Spinal cord (tissue), 10 donors: Measurements from ENCODE around the gene PCA3. TPM values are rescaled to one million over a fixed set of nuclear protein-coding genes. Genes with fewer than 3 reads are reported as not detected.

Experiments used
- DNase-seq, 6 donors: peaks; one replicate each; pipeline versions ENCODE4 v3.0.0 to v3.0.0-alpha.2; 2013 to 2015; ENCODE audit warnings: low spot score in 6 of 6, low read depth in 4 of 6
- H3K27ac ChIP-seq: one replicate; pipeline ENCODE4 v1.5.1; 2013; ENCODE audit warnings: low read depth, low read length, control low read depth
- H3K27me3 ChIP-seq: one replicate; pipeline ENCODE4 v1.6.1; 2013; ENCODE audit warnings: low read length; ENCODE audit not compliant: control insufficient read depth, insufficient read depth
- H3K36me3 ChIP-seq: one replicate; pipeline ENCODE4 v1.6.1; 2013; ENCODE audit warnings: low read length; ENCODE audit not compliant: control insufficient read depth, insufficient read depth
- H3K4me1 ChIP-seq: one replicate; pipeline ENCODE4 v1.6.1; 2013; ENCODE audit warnings: low read length; ENCODE audit not compliant: control insufficient read depth, insufficient read depth
- H3K4me3 ChIP-seq: one replicate; pipeline ENCODE4 v1.5.1; 2013; ENCODE audit warnings: low read depth, low read length, control low read depth
- H3K9me3 ChIP-seq: one replicate; pipeline ENCODE4 v1.6.1; 2013; ENCODE audit warnings: low read length; ENCODE audit not compliant: control insufficient read depth, insufficient read depth
- WGBS: methylation state at CpG from one replicate; pipeline ENCODE4 v1.1.5; 2013; ENCODE audit warnings: missing lambda C conversion rate; ENCODE audit not compliant: insufficient coverage; 5-methylcytosine and 5-hydroxymethylcytosine counted together
- polyA plus RNA-seq, 2 donors: library from polyadenylated mRNA; unstranded; fragments of 120-200 nt; gene quantifications; one replicate each; pipeline ENCODE4 v1.2.1, GENCODE V29; 2013; ENCODE audit not compliant: insufficient read length in 2 of 2
- small RNA-seq: library from RNA; depleted of rRNA; stranded (forward); fragments of <200 nt; gene quantifications from one replicate; pipeline ENCODE3, GENCODE V24; 2014; ENCODE audit warnings: low replicate concordance
- total RNA-seq, 2 donors: library from RNA; depleted of rRNA in 1 of 2; stranded (reverse); fragments of 120-200 nt in 1 of 2; fragments of >200 nt in 1 of 2; gene quantifications; one replicate each; pipeline versions ENCODE4 v1.2.3 to v1.2.4, GENCODE V29; 2013 to 2014
- donor health status: healthy.

Gene PCA3
- total and polyA plus RNA-seq, 4 donors, result 0.39 to 2.4 (median 1.4) TPM

DNA sequence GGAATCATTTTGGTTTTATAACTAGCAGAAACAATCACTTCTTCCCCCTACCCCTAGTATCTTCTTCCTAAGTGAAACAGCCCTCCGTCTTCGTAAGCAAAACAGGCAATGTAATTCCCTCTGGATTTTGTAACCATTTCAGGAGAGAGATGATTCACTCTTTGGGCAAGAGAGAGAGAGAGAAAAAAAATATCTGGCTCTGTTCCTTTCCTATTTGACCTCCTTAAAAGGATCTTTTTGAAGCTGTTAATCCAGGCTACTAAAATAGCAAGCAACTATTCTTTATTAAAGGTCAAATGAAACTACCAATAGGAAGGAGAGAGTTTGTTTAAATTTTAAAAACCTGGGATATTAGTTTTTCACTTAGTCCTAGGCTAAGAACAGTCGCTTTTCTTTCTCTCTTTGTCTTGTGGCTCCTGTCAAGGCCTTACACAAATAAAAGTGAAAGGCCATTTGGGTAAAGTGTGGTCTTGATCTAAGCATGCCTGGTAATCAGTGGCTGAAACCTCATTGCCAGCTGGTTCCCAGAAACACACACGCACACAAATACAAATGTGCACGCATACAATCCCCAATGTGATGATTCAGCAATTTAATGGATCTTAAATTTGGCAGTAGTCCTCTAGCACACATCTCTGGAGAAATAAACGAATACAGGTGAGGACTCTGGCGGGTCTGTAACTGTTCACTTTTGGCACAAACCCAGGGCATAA, 71.5 kb downstream of the PCA3 start:
- no peaks in the 10 kb centered on the region for H3K4me1 ChIP-seq
- no peaks in the 10 kb centered on the region for H3K36me3 ChIP-seq
- H3K9me3 ChIP-seq, result no peaks in the 10 kb centered on the region
- H3K27me3 ChIP-seq, result no peaks in the 10 kb centered on the region
- H3K4me3 ChIP-seq, result no peak overlapping the region
- no CpG with 5 or more reads among the region's 7 CpGs for WGBS
- no peak overlapping the region for H3K27ac ChIP-seq
- peak in 1 of 6 donors; percentile 49 for DNase-seq

Small RNA genes lying within 50 kb of the gene (small RNA-seq; reads per million reads assigned to genes)
- not detected for gene AL359314.1

Other genes with a start within 250 kb of the PCA3 start
- gene PRUNE2, start 141.7 kb downstream of the PCA3 start, total RNA-seq, result 100 to 1,000 TPM in 1 of 2 donors, 10 to 100 TPM in 1; 19.7 to 166 TPM
- 10 to 100 TPM; 49.3 to 52.0 TPM for gene PRUNE2, start 141.7 kb downstream of the PCA3 start, polyA plus RNA-seq